HG03342 (cell line): ENCODE data around the gene IDH3G.

Experiments used
- ATAC-seq: cut with Tn5 transposase; IDR thresholded peaks from one replicate; pipeline ENCODE4 v1.9.1; 2021; ENCODE audit warnings: mild to moderate bottlenecking, moderate library complexity; ENCODE audit not compliant: unreplicated experiment

Gene IDH3G

DNA sequence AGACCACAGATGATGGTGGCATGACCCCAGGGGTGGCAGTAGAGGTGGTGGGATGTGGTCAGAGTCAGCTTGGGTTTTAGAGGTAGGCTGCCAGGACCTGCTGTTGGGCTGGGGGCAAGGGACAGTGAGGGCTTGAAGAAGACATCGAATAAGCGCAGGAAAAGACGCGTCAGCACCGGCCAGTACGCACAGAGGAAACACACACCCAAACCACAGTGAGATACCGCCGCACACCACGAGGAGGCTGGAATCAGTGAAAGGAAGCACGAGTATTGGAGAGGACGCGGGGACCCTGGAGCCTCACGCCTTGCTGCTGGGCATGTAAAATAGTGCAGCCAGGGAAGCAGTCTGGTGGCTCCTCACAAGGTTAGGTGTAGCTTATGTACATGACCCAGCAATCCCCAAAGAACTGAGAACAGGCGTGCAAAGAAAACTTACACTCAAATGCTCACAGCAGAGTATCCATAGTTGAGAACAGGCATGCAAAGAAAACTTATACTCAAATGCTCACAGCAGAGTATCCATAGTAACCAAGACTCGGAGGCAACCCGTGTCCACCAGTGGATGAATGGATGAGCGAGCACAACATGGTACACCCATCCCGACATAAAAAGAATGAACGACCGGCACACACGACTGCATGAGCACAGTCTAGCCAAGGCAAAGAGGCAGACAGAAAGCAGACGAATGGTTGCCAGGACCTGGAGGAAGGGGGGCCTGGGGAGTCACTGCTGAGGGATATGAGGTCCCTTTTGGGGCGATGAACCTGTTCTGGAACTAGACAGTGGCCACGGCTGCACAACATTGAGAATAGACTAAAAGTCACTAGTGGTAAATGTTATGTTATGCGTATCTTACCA lies 22.9 kb upstream of the IDH3G start:
- ATAC-seq: no peak

DNA sequence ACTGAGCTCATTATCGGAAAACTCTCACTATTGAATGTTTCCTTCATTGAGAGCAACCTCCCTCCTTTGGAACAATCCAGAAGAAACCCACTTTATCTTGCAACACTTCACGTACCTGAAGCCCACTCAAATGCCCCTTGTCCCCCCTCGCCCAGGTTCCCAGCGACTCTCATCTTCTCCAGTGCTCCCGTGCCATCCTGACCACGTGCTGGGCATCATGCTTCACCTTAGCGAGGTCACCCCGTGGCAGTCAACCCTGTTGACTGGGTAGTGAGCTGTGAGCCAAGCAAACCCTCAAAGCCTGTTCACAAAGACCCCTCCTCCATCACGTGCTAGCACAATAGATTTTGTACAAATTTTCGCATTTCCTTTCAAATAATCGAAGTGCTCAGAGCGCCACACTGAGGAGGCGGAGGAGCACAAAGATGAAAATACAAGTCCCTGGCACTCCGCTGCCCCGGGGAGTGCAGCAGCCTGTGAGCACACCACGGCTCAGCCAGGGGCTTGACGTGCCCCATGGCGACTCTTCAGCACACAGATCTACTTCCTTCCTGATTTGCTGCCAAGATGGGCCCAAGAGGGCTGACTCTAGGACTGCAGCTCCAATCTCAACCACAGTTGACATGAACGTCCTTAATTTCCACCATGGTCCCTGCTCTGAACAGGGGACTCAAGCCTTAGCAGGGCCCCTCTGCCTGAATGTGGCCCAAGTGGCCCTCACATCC lies 20.6 kb upstream of the IDH3G start:
- no peak for ATAC-seq

DNA sequence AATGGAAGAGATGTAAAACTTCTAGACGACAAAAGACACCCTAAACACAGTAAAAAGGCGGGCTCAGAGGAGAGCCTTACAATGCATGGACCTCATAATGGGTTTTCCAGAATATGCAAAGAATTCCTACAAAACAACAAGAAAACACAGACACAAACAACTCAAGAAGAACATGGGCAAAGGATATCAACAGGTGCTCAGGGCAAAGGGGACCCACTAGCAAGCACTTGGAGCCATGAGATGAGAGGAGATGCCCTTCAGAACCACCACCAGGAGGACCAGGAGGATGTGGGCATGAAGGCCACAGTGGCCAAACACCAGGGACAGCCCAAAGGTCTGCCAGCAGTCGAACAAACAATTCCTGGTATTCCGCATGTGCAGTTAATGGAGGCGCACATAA lies 19.0 kb upstream of the IDH3G start:
- no peak for ATAC-seq

DNA sequence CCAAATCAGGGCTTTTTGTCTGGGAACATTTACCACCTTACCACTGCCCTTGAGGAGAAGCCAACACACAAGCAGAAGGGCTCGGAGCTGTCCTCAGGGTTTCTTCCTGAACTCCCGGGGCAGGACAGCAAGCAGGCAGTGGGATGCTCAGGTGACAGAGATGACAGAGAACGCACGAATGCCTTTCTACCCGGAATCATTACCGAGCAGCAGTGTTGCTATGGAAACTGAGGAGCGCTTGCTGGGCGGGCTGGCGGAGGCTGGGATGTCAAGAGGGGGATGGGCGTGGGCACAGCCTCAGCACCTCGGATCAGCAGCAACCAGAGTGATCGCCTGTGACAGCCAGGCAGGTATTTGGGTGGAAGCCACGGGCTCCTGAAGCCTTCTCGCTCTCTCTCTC lies 18.0 kb upstream of the IDH3G start:
- no peak for ATAC-seq

DNA sequence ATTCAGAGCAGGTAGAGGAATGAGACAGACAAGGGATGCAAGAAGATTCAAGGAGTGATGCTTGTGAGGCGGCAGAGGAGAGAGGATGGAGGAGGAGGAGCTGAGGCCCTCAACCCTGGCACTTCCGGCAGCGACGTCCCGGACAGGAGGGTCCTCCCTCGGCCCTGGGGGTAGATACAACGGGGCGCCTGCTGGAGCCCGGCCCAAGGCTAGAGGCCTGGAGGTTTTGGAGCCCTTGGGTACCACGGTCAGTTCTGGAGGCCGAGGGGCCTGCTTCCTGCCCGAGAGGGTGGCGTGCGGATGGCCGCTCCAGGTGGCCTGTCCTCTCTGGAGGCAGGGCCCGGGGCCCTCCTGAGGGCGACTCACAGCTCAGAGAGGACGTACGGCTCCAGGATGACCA lies 13.8 kb upstream of the IDH3G start:
- no peak for ATAC-seq

DNA sequence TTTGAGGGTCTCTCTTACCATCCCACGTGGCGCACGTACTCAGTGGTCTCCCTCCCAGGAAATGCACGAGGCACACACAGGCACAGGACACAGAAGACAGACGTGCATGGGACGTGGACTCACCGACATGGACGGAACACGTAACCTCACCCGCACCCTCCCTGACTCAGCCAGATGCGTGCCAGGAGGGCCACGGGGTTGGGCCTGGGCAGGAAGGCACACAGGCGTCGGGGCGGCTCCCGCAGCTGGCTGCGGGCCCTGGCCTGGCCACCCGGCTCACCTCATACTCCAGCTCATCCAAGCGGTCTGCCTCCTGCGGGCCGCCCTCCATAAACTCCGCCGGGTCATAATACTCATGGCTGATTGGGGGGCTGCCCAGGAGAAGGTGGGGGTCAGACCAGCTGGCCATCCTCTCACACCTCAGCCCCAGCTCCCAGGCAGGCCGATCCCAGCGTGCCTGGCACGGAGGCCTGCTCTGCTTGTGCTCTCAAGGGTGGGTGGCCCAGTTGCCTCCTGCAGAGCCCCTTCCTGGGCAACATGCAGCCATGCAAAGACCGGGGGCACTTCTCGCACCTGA lies 12.9 kb upstream of the IDH3G start:
- no peak for ATAC-seq

DNA sequence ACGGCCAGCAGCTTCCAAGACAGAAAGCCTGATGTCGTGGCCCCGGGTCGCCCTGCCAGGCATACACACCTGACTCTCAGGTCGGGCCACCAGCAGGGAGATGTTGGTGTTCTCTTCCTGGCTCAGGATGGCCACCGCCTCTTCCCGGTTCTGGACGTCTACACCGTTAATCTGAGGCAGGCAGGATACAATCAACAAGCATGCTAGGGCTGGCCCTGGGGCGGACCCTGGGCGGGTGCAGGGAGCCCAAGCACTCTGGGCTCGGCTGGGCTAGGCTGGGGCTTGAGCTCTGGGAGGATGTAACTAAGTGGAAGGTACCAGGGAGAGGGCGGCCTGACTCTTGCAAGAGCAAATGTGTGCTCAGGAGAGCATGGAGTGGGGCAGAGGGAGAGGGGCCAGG lies 11.3 kb upstream of the IDH3G start:
- no peak for ATAC-seq

DNA sequence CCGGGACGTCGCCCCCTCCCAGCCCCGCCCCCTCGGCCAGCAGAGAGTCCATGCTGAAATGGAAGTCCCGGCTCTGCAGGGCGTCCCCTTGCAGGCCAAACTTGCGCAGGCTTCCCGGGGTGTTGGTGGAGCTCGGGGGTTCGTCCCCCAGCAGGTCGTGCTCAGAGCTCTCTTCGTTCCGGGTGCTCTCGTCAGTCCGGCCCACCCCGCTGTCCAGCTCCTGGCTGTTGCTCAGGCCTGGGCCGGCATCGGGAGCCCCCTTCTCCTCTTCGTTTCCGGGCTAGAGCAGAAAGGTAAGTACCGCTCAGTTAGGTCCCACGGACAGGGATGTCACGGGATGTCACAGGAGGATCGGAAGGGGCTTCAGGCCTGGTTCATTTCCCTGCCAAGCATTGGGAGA lies 10.4 kb upstream of the IDH3G start:
- no peak for ATAC-seq

DNA sequence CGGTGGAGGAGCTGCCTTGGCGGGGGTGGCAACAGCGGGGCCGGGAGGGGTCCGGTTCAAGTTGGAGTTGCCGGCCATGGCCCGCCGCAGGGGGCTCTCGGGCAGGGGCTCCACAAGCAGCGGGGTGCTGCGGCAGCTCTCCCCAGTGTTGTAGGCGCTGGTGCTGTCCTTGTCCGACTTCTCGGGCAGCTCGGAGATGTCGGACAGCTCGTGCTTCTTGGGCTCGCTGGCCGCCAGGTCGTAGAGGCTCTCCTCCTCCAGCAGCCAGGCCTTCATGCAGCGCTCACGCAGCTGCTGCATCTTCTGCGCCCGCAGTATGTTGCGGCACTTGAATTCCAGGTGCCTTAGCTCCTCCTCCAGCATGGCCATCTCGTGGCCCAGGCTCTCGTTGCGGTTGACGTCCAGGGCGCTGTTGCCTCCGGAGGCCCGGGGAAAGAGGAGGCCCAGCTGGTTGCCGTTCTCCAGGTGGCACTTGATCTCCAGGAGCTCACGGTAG lies 10.0 kb upstream of the IDH3G start:
- ATAC-seq: no peak

DNA sequence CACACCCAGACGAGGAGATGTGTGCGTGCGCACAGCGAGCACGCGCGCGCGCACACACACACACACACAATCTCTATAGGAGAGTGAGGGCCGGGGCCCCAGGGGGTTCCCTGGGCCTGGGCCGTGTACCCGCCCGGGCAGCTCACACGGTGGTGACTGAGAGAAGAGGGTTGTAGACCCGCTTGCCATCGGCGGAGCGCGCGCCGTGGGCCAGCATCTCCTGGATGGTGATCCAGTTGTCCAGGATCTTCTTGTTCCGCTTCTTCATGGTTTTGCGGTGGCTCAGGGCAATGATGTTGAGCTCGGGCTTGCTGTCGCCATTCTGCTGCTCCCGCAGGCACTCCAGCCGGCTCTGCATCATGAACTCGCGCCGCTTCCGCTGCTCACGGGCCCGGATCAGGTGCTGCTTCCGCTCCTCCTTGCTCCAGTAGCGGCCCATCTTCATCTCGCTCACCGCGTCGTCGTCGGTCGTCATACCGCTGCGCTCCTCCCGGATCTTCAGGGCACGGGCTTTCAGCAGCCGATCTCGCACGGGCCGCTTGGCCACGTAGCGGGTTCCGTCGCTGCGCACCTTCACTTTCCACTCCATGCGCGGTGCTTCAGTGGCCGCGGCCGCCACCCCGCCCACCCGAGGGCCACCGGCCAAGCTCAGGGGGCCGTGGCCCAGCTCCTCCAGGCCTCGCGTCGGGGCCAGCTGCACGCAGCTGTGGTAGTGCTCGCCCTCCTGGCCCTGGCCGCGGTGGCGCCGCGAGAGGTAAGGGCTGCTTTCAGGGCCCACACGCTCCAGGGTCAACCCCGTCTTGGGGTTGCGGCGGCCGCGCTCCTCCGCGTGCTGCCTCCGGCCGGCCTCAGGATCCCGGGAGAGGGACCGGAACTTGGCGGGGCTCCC lies 9.3 kb upstream of the IDH3G start:
- no peak for ATAC-seq

DNA sequence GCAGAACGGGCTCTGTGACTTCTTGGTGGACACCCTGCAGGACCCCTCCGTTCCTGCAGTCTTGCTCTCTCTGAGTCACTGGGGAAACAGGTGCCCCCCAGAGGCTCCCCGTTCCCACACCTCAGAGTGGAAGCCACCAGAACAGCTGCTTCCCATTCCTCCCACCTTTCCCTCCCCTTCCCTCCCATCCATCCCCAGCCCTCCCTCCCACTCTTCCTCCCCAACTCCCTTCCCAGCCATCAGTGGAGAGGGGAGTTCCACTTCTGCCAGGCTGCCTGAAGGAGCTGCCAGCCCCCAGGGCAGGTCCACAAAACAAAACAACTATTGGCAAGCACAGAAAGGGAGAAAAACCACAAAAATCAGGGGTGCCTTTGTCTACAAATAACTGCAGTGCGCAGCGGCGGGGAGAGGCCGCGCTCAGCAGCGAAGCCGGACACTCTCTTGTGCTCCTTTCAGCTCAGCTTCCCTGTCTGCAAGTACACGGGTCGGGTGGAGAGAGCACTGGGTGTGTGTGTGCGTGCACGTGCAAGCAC lies 8.4 kb upstream of the IDH3G start:
- ATAC-seq: no peak

DNA sequence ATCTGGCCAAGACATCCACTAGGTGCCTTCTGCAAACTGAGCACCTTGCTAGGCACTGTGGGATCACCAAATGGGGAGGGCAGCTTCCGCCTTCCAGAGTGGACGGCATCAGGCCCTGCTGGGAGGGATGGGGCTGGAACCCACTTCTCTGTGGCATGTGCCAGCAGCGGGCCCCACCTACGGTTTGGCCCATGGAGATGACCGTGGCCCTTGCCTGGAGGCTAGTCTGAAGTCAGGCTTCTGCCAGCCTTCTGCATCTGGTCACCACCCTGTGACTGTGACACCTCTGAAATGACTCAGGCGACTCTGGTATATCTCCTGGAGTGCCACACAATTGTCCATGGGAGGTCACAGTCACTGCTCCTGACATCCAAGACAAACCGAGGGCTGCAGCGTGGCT lies 7.5 kb upstream of the IDH3G start:
- ATAC-seq: no peak

DNA sequence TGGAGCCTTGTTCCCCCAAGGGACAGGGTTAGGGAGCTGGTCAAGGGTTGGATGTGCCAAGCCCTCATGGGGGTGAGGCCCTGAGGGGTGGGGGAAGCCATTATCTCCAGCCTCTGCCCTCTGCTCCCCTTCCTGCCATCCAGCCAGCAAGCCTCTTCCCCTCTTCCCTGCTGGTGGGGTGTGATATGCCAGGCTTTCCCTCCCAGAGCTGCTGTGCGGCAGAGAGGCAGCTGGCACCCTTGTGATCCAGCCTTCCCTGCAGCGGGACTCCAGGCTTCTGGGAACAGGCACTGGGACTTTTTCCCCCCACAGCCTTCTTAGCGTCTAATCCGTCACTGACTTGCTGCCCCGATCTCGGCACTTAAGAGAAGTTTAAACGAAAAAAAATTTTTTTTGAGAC lies 6.6 kb upstream of the IDH3G start:
- no peak for ATAC-seq

DNA sequence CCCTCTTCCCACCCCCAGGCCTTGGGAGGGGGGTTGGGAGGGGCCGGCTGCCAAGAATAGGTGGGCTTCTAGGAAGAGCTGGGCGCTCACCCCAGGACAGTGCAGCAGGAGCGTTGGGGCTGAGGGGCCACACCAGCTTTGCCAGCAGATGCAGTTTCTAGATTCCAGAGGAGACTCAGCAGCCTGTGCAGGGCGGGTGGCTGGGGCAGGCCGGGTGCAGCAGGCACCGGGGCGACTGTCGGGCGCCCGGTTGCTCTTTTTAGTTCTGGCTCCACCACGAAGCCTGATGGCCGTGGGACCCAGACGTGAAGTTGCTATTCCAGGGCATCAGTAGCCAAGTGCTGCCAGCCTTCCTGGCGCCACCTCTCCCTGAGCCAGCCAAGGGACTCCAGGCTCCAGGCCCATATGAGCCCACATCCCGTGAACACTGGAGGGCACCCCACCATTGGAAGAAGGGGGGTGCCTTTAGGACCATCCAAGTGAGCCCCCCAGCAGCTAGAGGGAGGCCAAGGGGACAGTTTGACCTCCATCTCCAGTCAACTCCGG lies 6.1 kb upstream of the IDH3G start:
- no peak for ATAC-seq

DNA sequence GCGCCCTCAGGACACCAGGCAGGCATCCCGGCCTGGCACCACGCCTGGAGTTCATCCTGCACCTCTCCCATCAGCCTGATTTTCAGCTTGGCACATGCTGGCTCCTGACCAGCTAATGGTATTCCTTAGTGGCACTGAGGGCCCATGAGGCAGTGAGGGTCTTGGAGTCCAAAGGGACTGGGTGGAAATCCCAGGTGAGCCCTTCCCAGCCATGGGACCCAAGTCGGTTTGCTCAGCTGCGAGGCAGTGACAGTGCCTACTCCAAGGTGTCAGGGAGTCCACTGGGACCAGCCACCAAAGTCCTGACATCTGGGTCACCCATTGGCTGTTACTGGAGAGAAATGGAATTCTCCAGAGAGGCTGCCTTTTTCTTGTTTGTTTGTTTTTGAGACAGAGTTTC lies 5.2 kb upstream of the IDH3G start:
- ATAC-seq: no peak

DNA sequence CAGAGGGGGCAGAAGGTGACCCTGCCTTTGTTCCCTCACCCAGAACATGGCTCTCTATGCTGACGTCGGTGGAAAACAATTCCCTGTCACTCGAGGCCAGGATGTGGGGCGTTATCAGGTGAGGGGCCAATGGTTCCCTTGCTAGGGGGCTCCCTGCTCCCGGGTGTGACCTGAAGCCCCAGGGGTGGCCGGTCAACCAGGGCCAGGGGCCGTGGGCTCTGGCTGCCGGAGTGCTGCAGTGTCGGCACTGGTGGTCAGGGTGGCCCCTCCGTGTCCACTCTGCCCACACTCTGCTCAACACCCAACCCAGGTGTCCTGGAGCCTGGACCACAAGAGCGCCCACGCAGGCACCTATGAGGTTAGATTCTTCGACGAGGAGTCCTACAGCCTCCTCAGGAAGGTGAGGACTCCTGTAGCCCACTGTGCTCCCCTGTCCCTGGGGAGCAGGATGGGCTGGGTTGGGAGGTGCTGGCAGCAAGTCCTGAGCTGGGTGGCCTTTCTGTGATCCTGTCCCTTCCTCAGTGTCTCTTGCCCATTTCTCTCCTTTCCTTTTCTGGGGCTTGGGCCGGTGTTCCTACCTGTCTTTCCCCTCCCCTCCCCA lies 3.3 kb upstream of the IDH3G start:
- ATAC-seq: no peak

DNA sequence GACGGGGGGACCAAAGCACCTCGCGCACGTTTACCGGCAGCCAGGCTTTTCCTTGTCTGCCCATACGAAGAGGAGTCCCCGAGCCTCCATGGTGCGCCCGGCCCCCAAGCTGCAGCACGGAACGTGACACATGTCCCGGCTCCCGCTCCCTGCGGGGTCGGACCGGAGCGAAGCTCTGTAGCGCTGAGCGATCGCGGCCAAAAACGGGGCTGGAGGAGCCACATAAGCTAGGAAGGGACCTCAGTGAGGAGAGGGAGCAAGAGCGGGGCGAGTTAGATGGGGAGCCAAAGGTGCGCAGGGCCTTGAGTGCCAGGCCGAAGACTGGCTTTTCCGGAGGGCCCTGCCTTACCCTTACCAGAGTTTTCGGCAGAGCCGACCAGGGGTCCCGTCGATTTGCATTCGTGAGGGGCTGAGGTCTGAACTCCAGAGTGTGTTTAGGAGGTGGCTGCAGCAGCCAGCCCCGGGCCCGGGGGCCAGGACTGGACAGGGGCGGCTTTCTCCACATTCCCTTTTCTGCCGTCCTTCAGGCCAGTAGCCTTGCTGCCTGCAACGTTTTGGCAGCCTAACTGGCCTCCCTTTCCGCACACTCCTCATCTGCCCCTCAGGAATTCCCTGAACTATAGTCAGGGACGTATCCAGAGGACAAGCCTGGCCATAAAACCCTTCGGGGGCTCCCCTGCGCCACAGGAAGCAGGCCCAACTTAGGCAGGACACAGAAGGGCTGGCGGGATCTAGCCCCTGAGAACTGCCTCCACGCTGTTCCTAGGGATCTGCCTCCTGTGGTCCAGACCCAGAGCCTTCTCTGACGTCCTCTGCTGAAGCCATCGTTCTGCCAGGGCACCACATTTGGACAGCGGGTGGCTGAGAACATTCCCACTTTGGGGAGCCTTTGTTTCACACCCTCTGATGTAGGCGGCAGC lies 982 bp upstream of the IDH3G start:
- no peak for ATAC-seq

DNA sequence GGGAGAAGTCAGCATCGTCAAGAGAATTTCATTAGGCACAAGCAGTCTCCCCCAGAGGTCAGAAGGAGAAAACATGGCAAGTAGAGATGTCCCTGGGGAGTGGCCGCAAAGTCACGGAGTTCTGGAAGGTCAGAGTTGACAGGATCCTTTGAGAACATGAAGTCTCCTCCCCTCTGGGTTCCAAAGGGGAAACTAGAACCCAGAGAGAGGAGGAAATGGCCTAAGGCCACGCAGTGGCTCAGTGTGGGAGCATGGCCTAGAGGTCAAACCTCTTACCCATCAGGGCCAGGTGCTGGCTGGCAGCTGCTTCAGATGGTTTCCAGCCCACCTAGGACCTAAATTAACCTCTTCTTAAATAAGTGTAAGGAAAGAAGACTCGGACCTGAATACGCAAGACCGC lies 884 bp downstream of the IDH3G start:
- no peak for ATAC-seq

DNA sequence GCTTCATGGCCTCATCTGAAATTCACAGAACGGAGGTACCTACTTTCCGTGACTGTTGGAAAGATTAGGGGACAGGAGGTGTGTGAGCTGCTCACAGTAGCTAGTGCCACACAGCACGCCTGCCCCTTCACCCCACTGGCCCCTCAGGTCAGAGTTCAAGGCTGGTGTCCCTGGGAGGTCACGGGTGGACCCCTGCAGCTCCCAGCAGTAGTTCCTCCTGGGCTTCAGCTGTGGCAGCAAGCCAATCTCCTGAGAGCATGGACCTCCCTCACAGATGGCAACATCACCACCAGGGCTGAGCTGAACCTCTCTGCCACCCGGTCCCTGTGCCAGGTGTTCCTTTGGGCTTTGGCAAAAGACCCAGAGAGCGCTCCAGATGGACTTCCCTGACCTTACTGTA lies 1.8 kb downstream of the IDH3G start:
- ATAC-seq: no peak
